Measurements from ENCODE around the gene PSMD14.

DNA sequence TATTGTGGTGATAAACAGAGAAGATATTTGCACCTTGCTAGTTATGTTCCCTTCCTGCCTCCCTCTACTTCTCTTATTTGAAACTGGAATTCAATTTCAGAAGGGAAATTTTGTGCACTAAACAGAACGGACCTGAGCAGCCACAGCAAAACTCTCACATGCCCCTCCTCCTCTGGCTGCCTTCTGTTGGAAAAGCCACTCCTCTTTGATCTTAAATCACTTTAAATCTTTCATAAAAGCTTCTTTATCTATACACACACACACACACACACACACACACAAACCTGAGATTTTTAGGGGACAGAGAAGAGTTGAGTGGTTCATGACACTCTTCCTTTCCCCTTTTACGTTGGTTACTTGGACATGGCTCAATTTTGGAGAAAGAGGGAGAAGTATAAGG lies 113.5 kb downstream of the PSMD14 start:
- TF ChIP-seq ZNF274 (IDR thresholded peaks at IDR 0.05; ENCODE audit: low read depth, low read length) (no peak), YY1 (IDR thresholded peaks at IDR 0.05; ENCODE audit: insufficient read depth, insufficient read length) (no peak)

Data from NT2/D1 (cell line).